ENCODE results near the gene CLCN1. TPM values are rescaled to one million over a fixed set of nuclear protein-coding genes. Genes with fewer than 3 reads are reported as not detected.

CLCN1 gene
- total RNA-seq, 4 donors from 2014 or later = not detected

DNA sequence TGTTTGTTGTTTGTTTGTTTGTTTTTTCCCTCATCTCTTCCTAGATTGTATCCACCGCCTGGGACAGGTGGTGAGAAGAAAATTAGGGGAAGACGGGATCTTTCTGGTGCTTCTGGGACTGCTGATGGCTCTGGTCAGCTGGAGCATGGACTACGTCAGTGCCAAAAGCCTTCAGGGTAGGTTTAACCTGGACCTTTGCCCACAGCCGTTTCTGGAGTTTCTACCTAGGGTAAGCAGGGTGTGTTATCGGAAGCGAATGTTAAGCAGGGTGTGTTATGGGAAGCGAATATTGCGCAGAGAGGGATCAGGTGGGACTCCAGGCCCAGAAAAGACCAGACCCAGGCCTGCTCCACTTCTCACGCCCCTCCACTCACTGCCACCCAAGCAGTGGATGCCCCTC is 4.7 kb downstream of the CLCN1 start:
- 71 to 77% methylated on average over 8 to 9 of the region's 9 CpGs for WGBS, 2 donors
- intact Hi-C loops (cut with DNase I) = loop anchor here (5.0 kb wide), 1 partner anchor 42 kb away; the partner anchor contains the start of gene FAM131B
- DNase-seq = peak in 1 of 2 donors; percentile 20

DNA sequence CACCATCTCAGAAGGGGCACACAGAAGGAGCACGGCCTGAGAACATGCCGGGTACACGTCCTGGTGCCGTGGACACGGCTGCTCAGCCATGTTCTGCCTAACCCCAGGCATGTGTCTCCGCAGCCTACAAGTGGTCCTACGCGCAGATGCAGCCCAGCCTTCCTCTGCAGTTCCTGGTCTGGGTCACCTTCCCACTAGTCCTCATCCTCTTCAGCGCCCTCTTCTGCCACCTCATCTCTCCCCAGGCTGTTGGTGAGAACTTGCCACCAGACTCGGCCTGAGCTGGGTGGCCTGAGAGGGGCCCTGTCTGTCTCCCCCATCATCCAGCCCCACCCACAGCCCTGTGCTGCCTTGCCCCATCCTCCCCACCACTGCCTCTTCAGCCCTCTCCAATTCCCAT is 5.3 kb downstream of the CLCN1 start:
- Histone ChIP-seq H3K4me1 (peaks cover 13 to 20% of the 10 kb centered on the region in 2 donors), H3K27ac (no peak overlapping the region), H3K9me3 (no peaks in the 10 kb centered on the region), H3K36me3 (no peaks in the 10 kb centered on the region), H3K27me3 (no peaks in the 10 kb centered on the region), H3K4me3 (replicated peaks in 1 of 3) (no peak overlapping the region)
- no peak for TF ChIP-seq POLR2A (IDR thresholded peaks at IDR 0.05)
- TF ChIP-seq, protein P1, sequence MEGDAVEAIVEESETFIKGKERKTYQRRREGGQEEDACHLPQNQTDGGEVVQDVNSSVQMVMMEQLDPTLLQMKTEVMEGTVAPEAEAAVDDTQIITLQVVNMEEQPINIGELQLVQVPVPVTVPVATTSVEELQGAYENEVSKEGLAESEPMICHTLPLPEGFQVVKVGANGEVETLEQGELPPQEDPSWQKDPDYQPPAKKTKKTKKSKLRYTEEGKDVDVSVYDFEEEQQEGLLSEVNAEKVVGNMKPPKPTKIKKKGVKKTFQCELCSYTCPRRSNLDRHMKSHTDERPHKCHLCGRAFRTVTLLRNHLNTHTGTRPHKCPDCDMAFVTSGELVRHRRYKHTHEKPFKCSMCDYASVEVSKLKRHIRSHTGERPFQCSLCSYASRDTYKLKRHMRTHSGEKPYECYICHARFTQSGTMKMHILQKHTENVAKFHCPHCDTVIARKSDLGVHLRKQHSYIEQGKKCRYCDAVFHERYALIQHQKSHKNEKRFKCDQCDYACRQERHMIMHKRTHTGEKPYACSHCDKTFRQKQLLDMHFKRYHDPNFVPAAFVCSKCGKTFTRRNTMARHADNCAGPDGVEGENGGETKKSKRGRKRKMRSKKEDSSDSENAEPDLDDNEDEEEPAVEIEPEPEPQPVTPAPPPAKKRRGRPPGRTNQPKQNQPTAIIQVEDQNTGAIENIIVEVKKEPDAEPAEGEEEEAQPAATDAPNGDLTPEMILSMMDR (IDR thresholded peaks at IDR 0.05) = no peak
- no peak for DNase-seq
- intact Hi-C loops (cut with DNase I) = loop anchor here (5.0 kb wide), 1 partner anchor 41 kb away; the partner anchor contains the start of gene FAM131B
- 92 to 99% methylated on average over 10 of the region's 10 CpGs for WGBS, 2 donors

More for the DNA sequence above, 4.7 kb downstream of the CLCN1 start:
- Histone ChIP-seq H3K4me1 (peaks cover 15 to 24% of the 10 kb centered on the region in 2 donors), H3K27me3 (no peaks in the 10 kb centered on the region), H3K4me3 (replicated peaks in 1 of 3) (no peak overlapping the region), H3K36me3 (no peaks in the 10 kb centered on the region), H3K27ac (no peak overlapping the region), H3K9me3 (no peaks in the 10 kb centered on the region)
- no peak for TF ChIP-seq POLR2A (IDR thresholded peaks at IDR 0.05)
- TF ChIP-seq, protein P1 (IDR thresholded peaks at IDR 0.05) = no peak

DNA sequence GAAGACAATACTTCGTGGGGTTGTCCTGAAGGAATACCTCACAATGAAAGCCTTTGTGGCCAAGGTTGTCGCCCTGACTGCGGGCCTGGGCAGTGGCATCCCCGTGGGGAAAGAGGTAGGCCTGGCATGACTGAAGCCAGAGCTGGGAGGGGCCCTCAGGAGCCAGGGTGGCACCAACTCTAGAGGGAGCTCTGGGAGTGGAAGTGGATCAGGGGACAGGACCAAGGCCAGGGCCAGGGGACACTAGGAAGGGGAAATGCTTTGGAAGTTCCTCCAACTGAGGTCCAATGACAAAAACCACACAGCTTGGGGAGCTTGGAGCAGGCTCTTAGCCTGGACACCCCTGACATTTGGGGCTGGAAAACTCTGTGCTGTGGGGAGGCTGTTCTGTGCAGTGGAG is 5.8 kb downstream of the CLCN1 start:
- intact Hi-C loops (cut with DNase I) = loop anchor here (5.0 kb wide), 1 partner anchor 41 kb away; the partner anchor contains the start of gene FAM131B
- WGBS, 2 donors = 91 to 94% methylated on average over 4 of the region's 4 CpGs

DNA sequence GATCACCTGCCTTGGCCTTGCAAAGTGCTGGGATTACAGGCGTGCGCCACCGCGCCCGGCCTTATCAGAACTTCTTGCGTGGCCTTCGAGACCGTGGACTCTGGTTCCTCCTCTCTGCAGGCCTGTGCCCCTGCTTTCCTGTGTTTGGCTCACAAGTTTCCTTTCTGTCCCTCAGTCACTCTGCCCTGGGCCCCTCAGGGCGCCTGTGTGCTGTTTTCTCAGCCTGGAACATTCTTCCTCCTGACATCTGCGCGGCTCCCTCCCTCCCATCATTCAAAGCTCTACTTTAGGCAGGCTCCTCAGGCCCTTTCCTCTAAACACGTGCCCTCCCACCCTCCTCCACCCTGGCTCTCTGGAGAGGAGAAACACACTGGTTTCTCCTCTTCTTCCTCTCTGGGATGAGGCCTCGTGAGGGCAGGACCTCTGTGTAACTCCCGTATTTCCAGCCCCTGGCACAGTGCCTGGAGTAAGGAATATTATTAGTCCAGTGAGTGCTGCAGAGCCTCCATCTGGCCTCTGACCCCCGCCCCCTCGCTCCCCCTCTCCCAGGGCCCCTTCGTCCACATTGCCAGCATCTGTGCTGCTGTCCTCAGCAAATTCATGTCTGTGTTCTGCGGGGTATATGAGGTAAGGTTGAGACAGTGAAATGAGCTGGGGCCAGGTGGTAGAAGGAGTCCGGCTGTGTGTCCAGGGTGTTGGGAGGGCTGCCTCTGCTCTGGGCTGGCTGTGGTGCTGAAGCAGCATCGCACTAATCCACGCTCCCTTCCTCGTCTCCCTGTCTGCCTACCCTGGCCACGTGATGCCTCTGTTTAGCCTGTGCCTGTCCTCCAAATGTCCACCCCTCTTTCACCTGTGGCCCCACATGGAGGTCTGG is 7.1 kb downstream of the CLCN1 start:
- 77 to 78% methylated on average over 23 of the region's 23 CpGs for WGBS, 2 donors
- no peak overlapping the region for H3K27ac ChIP-seq
- H3K9me3 ChIP-seq = no peaks in the 10 kb centered on the region
- H3K4me1 ChIP-seq = peaks cover 0 to 13% of the 10 kb centered on the region in 2 donors
- TF ChIP-seq, protein P1 (IDR thresholded peaks at IDR 0.05) = no peak
- TF ChIP-seq POLR2A (IDR thresholded peaks at IDR 0.05) = no peak
- H3K4me3 ChIP-seq (replicated peaks in 1 of 3) = no peak overlapping the region
- intact Hi-C loops (cut with DNase I) = loop anchor here (5.0 kb wide), 1 partner anchor 39 kb away; the partner anchor contains the start of gene FAM131B
- no peak for DNase-seq
- H3K27me3 ChIP-seq = no peaks in the 10 kb centered on the region
- H3K36me3 ChIP-seq = no peaks in the 10 kb centered on the region

More for the DNA sequence above, 5.8 kb downstream of the CLCN1 start:
- H3K27me3 ChIP-seq = no peaks in the 10 kb centered on the region
- H3K9me3 ChIP-seq = no peaks in the 10 kb centered on the region
- TF ChIP-seq, protein P1 (IDR thresholded peaks at IDR 0.05) = no peak
- no peak for TF ChIP-seq POLR2A (IDR thresholded peaks at IDR 0.05)
- DNase-seq = no peak
- no peak overlapping the region for H3K27ac ChIP-seq
- H3K4me3 ChIP-seq (replicated peaks in 1 of 3) = no peak overlapping the region
- peaks cover 8 to 15% of the 10 kb centered on the region in 2 donors for H3K4me1 ChIP-seq
- no peaks in the 10 kb centered on the region for H3K36me3 ChIP-seq

DNA sequence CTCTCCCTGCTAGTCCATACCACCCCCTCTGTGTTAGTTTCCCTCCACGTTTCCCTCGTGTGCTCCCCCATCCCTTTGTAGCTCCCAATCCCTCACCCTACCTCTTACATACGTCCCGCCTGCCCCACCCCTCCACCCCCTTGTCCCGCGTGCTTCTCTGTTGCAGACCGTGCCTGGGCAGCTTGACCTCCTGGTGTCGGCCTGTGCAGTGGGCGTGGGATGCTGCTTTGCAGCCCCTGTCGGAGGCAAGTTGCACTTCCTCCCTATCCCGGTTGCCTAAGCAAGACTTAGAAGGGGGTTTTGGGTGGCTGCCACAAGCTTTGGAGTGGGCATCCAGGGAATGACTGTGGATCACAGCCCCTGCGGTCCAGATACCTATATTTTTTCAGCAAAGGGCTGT is 7.7 kb downstream of the CLCN1 start:
- intact Hi-C loops (cut with DNase I) = loop anchor here (5.0 kb wide), 1 partner anchor 39 kb away; the partner anchor contains the start of gene FAM131B
- DNase-seq = no peak
- H3K9me3 ChIP-seq = no peaks in the 10 kb centered on the region
- H3K4me1 ChIP-seq = peaks cover 0 to 7% of the 10 kb centered on the region in 2 donors
- H3K27me3 ChIP-seq = no peaks in the 10 kb centered on the region
- WGBS, 2 donors = 71 to 77% methylated on average over 12 of the region's 12 CpGs
- H3K27ac ChIP-seq = no peak overlapping the region
- no peak for TF ChIP-seq POLR2A (IDR thresholded peaks at IDR 0.05)
- TF ChIP-seq, protein P1 (IDR thresholded peaks at IDR 0.05) = no peak
- H3K4me3 ChIP-seq (replicated peaks in 1 of 3) = no peak overlapping the region
- H3K36me3 ChIP-seq = no peaks in the 10 kb centered on the region
